Left ventricle myocardium inferior (tissue), 1 donor: Measurements from ENCODE around the gene ARPC5. TPM values are rescaled to one million over a fixed set of nuclear protein-coding genes. Genes with fewer than 3 reads are reported as not detected.

ENCODE experiments used
- DNase-seq: peaks from one replicate; pipeline ENCODE4 v3.0.0-alpha.2; 2020
- H3K27ac ChIP-seq: fragments of 200-600 bp; replicated peaks from 2 replicates; pipeline ENCODE4 v1.8.0; 2021
- H3K27me3 ChIP-seq: fragments of 200-600 bp; 2 replicates; pipeline ENCODE4 v1.8.0; 2021; ENCODE audit warnings: low read depth
- H3K36me3 ChIP-seq: fragments of 200-600 bp; 2 replicates; pipeline ENCODE4 v1.8.0; 2021
- H3K4me1 ChIP-seq: fragments of 200-600 bp; 2 replicates; pipeline ENCODE4 v1.8.0; 2021
- H3K4me3 ChIP-seq: fragments of 200-600 bp; 2 replicates; pipeline ENCODE4 v1.8.0; 2021; ENCODE audit warnings: mild to moderate bottlenecking, moderate library complexity
- H3K9me3 ChIP-seq: fragments of 200-600 bp; replicated peaks from 2 replicates; pipeline ENCODE4 v1.8.0; 2021
- CTCF ChIP-seq: fragments of 200-600 bp; IDR thresholded peaks from 2 replicates; pipeline ENCODE4 v1.8.0; 2021; ENCODE audit warnings: antibody characterized with exemption, mild to moderate bottlenecking, borderline replicate concordance
- intact Hi-C: fragments of 100-400 bp; cut with micrococcal nuclease; formaldehyde crosslinking; loops from one replicate; pipeline ENCODE4 v1.11.0; 2022
- total RNA-seq: library from RNA; stranded (reverse); fragmentation: NEBNext Ultra II Directional; extraction: Animal tissue kit (Norgen Biotek cat#: 25700); gene quantifications from one replicate; pipeline ENCODE4 v1.2.1, GENCODE V29; 2021
- donor health status: DM: no; HTN: yes; CAD: no; lungs with severe emphysema.

Gene ARPC5
- total RNA-seq, 1 donor from 2014 or later, result 33.6 TPM

DNA sequence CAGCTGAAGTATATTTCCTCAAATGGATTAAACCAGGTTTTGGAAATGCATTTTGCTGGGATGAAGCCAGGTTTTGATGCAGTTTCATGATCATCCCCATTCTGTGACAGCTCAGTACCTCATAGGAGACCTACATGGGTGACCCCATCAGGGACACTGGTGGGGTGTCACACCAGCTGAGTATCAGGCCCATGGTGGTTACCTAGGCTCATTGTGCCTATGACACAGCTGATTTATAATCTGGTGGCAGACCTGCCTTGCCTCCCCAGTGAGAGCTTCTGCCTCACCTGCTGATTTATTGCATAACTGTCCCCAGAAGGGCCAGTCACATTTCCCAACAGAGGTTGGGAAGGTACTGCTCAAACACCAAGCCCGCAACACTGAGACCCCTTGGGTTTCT, 49.1 kb downstream of the ARPC5 start:
- H3K4me1 ChIP-seq, result peaks cover 12% of the 10 kb centered on the region
- no peak overlapping the region for H3K4me3 ChIP-seq
- no peaks in the 10 kb centered on the region for H3K36me3 ChIP-seq
- H3K9me3 ChIP-seq, result no peaks in the 10 kb centered on the region
- no peaks in the 10 kb centered on the region for H3K27me3 ChIP-seq
- no peak overlapping the region for H3K27ac ChIP-seq
- DNase-seq, result no peak
- intact Hi-C loops, result no loop called here
- TF ChIP-seq CTCF, result no peak

- no peak for DNase-seq
- Histone ChIP-seq H3K27me3 (no peaks in the 10 kb centered on the region), H3K36me3 (no peaks in the 10 kb centered on the region), H3K9me3 (no peaks in the 10 kb centered on the region), H3K4me3 (no peak overlapping the region), H3K4me1 (peaks cover 18% of the 10 kb centered on the region), H3K27ac (no peak overlapping the region)
- no peak for TF ChIP-seq CTCF
- intact Hi-C loops, result no loop called here
Observed at GRCh38 chr1:183585038-183585437, 50.5 kb downstream of the ARPC5 start.

DNA sequence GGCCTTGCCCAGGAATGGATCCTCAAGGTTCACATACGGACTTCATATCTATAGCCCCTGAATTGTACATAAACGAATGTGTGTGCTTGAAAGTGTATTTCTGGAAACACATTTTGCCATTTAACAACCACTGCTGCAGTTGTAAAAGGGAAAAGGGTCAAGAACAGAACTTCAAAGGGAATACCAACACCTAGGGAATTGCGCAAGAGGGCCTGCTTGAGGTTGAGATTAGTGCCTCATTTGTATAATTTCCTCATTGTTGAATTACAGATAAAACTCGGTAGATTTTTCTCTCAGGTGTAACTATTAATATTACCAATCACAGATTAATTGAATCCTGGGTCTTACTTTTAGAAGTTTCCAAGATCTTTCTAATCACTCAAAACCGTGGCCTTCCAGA, 51.4 kb downstream of the ARPC5 start:
- Histone ChIP-seq H3K27ac (no peak overlapping the region), H3K36me3 (no peaks in the 10 kb centered on the region), H3K4me1 (peaks cover 24% of the 10 kb centered on the region), H3K27me3 (no peaks in the 10 kb centered on the region), H3K9me3 (no peaks in the 10 kb centered on the region), H3K4me3 (no peak overlapping the region)
- DNase-seq, result no peak
- no peak for TF ChIP-seq CTCF
- intact Hi-C loops, result no loop called here

DNA sequence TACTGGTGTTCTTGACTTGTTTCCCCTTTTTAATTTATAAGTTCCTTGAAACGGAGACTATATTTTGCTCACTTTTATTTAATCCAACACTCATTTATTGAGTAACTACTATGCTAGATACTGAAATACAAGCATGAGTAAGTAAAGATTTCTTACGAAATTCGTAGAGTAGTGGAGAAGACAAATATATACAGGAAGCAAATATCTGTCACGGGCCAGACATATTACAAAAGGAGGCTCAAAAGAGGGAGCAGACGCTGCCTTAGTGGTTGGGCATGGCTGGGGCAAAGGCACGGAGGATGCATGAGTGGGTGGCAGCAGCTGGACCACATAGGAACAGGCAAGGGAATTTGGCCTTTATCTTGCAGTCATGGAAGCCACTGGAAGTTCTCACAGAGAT, 52.1 kb downstream of the ARPC5 start:
- H3K36me3 ChIP-seq, result no peaks in the 10 kb centered on the region
- no peak overlapping the region for H3K4me3 ChIP-seq
- no peaks in the 10 kb centered on the region for H3K9me3 ChIP-seq
- DNase-seq, result no peak
- peaks cover 31% of the 10 kb centered on the region for H3K4me1 ChIP-seq
- no peak for TF ChIP-seq CTCF
- intact Hi-C loops, result no loop called here
- no peak overlapping the region for H3K27ac ChIP-seq
- no peaks in the 10 kb centered on the region for H3K27me3 ChIP-seq

DNA sequence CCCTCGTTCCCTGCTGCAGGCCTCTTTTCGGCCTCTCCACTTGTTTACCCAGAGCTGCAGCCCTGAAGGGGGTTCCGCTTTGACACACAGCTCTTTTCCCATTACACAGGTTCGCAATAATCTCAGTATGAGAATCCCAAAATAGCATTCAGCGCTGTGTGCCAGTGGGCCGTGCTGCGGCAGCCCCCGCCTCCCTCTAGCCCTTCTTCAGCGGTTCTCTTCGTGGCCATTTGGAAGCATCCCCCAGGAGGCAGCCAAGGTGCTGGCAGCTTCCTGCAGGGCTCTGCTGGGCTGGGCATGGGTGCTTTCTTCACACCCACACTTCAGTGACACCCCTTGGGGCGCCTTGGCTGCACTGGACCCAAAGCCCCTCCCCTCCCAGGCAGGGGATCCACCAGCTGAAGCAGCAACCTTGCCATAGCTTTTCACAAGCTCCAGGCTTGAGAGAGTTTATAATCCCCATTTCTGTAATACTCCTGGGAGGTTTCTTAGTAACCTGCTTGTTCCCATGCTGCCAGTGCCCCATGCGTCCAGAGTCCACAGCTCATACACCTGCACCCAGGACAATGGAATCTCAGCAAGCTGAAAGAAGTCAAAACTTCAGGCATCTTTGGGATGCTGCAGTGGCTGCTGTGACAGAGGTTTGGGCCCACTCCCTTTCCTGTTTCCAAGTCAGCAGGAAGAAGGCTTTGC, 53.4 kb downstream of the ARPC5 start:
- Histone ChIP-seq H3K36me3 (no peaks in the 10 kb centered on the region), H3K9me3 (no peaks in the 10 kb centered on the region), H3K4me1 (peaks cover 43% of the 10 kb centered on the region), H3K27me3 (no peaks in the 10 kb centered on the region), H3K27ac (peak overlapping the region; percentile 26), H3K4me3 (no peak overlapping the region)
- intact Hi-C loops, result no loop called here
- no peak for DNase-seq
- no peak for TF ChIP-seq CTCF

- H3K36me3 ChIP-seq, result no peaks in the 10 kb centered on the region
- no peak for DNase-seq
- H3K27ac ChIP-seq, result peak overlapping the region; percentile 20
- no peaks in the 10 kb centered on the region for H3K9me3 ChIP-seq
- H3K4me1 ChIP-seq, result peaks cover 46% of the 10 kb centered on the region
- TF ChIP-seq CTCF, result no peak
- no peaks in the 10 kb centered on the region for H3K27me3 ChIP-seq
- H3K4me3 ChIP-seq, result no peak overlapping the region
- intact Hi-C loops, result no loop called here
Observed at GRCh38 chr1:183580281-183580682, 55.3 kb downstream of the ARPC5 start.
